Mammary epithelial cell (primary cell): ENCODE data around the gene RIPOR3.

ENCODE experiments used
- CTCF ChIP-seq, 2 donors: IDR thresholded peaks in 1 of 2; conservative IDR thresholded peaks in 1 of 2; 2 replicates each; pipeline ENCODE4 v1.5.1; 2011 to 2012; ENCODE audit warnings: inconsistent platforms in 2 of 2, low read length in 2 of 2, mild to moderate bottlenecking in 2 of 2, control low read depth in 1 of 2, low read depth in 1 of 2; ENCODE audit not compliant: insufficient read depth in 1 of 2; ENCODE audit errors: extremely low read depth in 1 of 2
- EZH2 ChIP-seq: IDR thresholded peaks from 2 replicates; pipeline ENCODE4 v1.6.1; 2012; ENCODE audit warnings: low read length, inconsistent platforms, borderline replicate concordance

- TF ChIP-seq CTCF (conservative IDR thresholded peaks at IDR 0.05 in 1 of 2, IDR thresholded peaks at IDR 0.05 in 1 of 2; ENCODE audit: extremely low read depth in 1 of 2, insufficient read depth in 1 of 2, low read depth in 1 of 2, low read length in 2 of 2) (no peak), EZH2 (no peak)
Observed at GRCh38 chr20:50645253-50646068, 45.9 kb downstream of the RIPOR3 start.
